NCI-H2196 (cell line): Measurements from ENCODE around the gene POLE4.

Source experiments
- DNase-seq: peaks from one replicate; lab custom pipeline; 2025; ENCODE audit not compliant: unreplicated experiment; lab: John Stamatoyannopoulos, UW

POLE4 gene

DNA sequence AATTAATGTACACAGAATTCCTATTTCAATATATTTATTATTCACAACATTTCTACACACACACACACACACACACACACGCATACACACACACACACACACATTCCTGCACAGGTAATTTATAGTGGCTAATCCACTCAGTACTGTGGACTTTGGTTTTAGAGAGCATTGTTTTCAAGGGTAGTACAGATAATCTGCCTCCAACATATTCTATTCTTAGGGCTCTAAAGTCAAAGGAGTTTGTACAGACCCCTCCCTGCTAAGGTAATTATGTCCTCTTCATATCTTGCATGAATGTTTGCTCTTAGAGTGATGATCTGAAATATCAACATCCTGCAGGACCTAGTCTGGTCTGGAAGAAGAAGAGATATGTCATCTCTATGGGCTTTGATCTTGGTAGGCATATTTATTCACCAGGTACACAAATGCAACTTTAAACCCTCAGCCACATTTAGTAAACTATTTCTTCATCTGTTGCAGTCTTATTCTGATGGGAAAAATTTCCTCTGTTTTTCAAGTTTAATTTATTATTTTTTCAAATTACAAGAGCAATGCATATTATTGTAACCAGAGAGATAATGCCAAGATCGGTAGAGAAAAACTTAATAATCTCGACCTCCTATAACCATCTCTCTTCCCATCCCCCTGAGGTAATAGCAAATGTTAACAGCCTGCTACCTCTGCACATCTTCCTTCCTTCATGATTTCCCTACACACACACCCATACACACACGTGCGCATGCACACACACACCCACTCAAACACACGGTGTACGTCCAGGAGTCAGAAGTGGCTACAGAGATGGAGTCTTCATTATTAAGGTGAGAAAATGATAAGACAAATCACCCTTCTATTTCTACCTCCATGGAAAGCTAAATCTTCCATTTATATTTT is 18.3 kb upstream of the POLE4 start:
- DNase-seq = no peak

DNA sequence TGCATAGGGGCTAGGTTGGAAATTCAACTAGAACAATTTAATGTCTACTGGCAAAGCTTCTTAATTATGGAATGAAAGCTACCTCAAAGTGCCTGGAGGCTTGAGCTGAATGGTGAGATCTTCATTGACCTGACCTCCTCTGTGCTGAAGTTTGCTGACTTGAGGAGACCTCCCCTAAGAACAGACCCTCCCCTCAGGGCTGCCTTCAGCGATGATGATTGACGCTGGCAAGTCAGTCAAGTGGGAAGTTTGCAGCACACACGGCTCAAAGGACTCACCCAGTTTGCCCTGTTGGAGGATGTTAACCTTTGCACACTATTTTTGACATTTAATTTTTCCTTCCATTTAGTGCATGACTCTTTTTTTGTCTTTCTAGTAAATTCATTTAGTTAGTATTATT is 17.2 kb upstream of the POLE4 start:
- no peak for DNase-seq

DNA sequence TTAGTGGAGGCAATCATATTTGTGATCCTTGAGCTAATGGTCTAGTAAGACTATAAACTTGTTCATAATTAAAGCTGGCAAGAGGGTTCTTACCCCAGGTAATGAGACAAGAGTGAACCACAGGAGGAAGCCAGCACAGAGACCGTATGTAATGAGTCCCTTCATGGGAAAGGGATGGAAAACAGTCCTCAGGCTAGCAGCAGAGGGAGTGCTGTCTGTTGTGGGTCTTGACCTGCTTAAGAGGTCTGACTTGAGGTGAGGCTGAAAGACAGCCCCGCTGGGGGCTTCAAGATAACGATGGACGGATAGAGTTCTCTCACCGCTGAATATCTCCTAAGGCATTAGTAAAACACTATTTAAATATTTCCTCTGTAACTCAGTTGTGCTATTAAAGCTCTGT is 16.2 kb upstream of the POLE4 start:
- no peak for DNase-seq

DNA sequence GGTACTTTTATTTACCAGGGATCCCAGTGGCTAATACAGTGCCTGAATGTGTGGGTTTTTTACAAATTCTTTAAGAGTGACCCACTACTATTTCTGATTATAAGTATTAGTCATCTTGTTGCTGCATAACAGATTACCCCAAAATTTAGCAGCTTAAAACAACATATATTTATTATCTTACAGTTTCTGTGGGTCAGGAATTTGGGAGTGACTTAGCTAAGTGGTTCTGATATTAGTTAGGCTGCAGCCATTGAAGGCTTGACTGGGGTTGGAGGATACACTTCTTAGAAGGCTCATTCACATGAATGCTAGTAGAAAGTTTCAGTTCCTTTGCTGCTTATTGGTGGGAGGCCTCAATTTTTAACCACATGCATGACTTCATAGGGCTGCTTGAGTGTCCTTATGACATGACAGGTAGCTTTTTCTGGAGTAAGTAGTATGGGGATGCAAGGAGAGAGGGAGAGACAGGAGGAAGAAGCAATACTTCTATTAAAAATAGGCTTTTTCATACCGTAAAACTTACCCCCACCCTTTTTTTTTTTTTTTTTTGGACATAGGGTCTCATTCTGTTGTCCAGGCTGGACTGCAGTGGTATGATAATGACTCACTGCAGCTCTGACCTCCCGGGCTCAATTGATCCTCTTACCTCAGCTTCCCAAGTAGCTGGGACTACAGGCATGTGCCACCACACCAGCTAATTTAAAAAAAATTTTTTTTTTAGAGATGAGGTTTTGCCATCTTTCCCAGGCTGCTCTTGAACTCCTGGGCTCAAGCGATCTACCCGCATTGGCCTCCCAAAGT is 13.3 kb upstream of the POLE4 start:
- DNase-seq = no peak

DNA sequence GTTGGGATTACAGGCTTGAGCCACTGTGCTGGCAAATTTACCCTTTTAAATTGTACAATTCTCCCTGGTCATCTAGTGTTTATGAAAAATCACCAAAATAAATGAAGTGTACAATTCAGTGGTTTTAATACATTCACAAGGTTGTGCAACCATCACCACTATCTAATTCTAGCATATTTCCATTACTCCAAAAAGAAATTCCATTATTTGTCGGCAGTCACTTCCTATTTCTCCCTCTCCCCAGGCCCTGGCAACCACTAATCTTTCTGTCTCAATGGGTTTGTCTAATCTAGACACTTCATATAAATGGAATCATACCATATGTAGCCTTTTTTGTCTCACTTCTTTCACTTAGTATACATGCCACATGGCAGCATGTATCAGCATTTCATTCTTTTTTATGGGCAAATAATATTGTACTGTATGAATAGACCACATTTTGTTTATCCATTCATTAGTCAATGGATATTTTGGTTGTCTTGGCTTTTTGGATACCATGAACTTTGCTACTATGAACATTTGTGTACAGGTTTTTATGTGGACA is 12.6 kb upstream of the POLE4 start:
- no peak for DNase-seq

DNA sequence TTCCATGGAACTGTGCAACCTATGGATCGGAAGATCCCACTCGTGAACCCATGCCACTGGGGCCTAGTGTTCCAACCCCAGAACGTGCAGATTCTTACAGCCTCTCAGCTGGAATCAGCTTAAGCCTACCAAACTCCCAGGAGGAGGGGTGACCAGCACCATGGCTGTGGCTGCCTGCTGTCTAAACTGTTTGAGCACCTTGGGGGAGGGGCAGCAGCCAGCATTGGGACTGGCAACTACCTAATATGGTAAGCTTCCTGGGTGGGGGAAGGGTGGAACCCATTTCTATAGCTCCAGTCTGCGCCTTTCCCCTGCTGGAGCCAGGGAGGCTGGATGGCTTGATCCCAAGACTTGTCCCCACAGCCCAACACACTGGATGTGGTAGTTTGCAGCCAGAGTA is 10.7 kb upstream of the POLE4 start:
- DNase-seq = no peak

DNA sequence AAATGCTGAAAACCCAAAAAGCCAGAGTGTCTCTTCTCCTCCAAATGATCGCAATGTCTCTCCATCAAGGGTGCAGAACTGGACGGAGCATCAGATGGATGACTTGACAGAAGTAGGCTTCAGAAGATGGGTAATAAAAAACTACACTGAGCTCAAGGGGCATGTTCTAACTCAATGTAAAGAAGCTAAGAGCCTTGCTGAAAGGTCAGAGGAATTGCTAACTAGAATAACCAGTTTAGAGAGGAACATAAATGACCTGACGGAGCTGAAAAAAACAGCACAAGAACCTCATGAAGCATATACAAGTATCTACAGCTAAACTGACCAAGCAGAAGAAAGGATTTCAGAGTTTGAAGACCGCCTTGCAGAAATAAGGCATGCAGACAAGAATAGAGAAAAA is 9.7 kb upstream of the POLE4 start:
- DNase-seq = no peak

DNA sequence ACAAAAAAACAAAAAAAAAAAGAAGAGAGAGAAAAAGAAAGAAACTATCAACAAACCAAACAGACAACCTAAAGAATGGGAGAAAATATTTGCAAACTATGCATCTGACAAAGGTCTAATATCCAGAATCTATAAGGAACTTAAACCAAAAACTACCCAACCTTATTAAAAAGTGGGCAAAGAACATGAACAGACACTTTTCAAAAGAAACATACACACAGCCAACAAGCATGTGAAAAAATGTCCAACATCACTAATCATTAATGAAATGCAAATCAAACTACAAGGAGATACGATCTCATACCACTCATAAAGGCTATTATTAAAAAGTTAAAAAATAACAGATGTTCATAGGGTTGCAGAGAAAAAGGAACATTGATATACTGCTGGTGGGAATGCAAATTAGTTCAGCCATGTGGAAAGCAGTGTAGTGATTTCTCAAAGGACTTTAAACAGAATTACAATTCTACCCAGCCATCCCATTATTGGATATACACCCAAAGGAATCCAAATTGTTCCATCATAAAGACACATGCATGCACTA is 7.2 kb upstream of the POLE4 start:
- no peak for DNase-seq

DNA sequence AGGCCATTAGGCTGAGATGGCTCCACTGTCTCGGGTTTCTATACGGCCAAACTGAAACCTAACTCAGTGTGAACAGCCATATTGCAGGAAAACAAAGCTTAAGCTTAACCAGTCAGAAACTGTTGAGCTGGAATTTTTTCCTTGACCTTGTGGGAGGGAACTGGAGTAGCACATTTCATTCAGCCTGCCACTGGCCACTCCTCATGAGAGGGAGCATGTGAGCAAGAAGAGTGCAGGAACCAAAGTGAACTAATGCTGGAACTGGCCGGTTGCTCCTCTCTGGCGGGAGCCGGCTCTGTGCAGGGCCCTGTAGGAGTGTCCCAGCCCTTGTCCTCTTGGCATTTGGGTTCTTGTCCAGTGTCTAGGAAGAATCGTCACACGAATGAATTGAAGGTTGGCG is 5.9 kb upstream of the POLE4 start:
- DNase-seq = no peak

DNA sequence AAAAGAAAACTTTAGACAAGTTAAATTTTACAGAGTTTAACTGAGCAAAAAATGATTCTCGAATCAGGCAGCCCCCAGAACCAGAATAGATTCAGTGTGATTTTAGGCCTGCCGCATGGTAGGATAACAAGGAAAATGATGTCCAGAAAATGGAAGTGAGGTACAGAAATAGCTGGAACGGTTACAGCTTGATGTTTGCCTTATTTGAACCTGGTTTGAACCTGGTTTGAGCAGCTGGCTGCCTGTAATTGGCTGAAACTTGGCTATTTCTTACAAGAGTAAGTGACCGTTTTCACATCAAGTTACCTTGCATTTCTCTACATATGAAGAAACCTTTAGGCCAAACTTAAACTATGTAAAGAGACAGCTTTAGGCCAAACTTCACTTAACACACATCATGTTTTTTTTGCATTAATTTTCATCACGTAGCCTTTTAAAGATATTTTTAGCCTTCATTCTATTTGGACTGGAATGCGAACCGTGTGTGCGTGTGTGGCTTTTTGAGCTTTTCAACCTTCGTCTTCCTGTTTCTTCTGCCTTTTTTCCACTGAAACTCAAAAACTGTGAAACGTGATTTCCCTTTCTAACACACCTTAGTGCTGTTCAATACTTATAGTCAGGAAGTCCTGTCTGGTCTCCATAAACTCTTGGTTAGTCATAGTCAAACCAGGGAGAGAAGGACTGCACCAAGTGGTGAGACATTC is 4.5 kb upstream of the POLE4 start:
- no peak for DNase-seq

DNA sequence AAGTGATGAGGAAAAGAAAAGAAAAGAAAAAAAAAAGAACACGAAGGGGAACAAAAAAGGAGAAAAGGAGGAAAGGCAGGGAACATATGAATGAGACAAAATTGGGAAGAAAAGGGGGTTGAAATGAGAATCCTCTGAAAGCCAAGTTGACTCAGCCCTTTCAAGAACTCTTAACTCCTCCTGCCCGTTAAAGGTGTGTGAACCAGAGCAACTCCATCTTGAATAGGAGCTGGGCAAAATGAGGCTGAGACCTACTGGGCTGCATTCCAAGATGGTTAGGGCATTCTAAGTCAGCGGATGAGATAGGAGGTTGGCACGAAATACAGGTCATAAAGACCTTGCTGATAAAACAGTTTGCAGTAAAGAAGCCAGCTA is 4.0 kb upstream of the POLE4 start:
- DNase-seq = no peak

DNA sequence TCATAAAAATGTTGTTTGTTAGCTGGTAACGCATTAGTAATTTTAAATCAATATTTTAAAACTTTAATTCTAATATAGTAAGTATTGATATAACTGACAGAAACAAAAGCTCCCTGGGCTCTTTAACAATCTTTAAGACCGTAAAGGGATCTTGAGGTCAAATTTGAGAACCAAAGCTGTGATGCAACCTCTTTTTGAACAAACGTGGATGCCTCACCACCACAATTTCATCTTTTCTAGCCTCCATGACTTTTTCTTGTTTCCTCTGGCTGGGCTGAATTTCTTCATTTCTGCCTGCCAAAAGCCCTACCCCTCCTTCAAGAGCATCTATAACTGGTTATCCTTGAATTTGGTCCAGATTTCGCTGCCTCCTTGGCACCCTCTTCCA is 563 bp upstream of the POLE4 start:
- DNase-seq = no peak

DNA sequence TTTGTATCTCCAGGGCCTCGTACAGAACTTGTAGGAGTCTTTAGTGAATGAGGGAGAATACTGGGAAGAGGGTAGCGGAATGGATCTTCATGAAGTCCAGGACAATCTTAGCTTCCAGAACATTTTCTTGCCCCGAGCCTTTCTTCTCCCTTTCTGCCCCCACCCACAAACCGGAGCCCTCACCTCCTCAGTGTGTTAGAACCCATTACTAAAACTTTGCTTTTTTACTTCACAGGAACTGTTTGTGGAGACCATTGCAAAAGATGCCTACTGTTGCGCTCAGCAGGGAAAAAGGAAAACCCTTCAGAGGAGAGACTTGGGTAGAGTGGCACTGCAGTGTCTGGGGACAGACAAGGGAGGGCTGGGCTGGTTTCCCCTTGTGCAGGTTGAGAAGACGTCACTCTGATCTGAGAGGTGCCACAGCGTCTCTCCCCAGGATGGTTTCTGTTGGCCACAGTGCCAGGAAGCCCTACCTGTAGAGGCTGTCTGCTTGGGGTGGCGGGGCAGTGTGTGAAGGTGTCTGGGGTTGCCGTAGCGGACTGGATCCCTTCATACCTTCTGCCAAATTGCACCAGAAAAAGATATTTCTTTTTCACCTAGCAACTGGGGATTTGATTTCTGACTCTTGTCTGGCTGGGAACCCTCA is 786 bp downstream of the POLE4 start:
- no peak for DNase-seq

DNA sequence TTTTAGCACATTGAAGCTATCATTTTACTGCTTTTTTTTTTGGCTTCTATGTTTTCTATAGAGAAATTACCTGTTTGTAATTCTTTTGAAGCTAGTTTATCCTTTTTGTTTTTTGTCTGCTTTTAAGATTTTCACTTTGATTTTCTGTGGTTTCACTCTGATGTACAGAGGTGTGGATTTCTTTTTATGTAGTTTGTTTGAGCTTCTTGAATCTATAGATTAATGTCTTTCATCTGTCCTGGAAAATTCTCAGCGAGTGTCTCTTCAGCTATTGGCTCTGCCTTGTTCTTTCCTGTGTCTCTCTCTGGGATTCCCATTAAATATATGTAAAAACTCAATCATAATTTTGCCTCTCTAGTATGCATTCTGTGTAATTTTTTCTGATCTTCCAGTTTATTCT is 8.4 kb downstream of the POLE4 start:
- DNase-seq = no peak

DNA sequence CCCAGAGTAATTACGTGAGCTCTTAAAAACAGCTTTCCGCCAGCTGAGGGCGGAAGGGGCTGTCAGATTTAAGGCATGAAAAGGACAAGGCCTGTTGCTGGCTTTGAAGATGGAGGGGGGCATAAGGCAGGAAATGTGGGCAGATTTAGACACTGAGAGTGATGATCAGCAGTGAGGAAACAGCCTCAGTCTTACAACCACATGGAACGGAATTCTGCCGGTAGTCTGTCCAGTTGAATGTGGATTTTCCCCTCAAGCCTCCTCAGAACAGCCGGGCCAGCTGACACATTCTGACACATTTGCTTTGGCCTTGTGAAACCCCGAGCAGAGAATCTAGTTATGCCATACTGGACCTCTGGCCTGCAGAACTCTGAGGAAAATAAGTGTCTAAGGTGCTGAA is 16.6 kb downstream of the POLE4 start:
- no peak for DNase-seq

DNA sequence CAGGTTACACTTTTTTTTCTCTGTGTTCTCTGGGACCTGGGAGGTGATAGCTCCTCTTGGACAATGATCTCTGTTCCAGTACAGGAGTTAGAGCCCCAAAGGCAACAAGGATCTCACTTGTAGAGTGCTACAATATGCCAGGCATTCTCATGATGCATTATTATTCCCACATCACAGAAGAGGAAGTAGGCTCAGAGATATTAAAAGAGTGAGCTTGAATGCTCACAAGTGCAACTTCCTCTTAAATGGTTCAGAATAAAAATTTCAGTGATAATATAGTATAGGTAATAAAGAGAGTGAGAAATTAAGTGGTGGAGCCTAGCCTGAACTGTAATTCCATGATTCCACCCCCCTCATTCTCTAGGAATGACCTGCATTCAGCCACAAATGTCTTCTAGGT is 21.4 kb downstream of the POLE4 start:
- DNase-seq = no peak

DNA sequence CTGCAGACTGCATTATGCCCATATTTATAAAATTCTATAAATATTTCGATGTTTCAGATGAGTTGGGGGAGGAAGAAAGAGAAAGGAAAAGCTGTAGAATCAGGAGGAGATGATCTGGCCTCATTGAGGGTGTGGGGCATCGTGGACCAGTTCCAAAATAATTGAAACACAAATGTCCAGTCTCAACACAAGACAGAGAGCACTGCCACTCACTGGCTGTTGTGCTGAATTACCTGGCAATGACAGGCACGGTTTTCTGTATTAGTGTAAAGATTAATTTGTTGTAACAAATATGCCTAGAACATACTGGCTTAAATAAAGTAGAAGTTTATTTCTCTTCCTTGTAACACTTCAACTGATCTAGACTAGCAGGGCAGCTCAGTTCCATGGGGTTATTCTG is 24.1 kb downstream of the POLE4 start:
- peak; percentile 2 for DNase-seq

DNA sequence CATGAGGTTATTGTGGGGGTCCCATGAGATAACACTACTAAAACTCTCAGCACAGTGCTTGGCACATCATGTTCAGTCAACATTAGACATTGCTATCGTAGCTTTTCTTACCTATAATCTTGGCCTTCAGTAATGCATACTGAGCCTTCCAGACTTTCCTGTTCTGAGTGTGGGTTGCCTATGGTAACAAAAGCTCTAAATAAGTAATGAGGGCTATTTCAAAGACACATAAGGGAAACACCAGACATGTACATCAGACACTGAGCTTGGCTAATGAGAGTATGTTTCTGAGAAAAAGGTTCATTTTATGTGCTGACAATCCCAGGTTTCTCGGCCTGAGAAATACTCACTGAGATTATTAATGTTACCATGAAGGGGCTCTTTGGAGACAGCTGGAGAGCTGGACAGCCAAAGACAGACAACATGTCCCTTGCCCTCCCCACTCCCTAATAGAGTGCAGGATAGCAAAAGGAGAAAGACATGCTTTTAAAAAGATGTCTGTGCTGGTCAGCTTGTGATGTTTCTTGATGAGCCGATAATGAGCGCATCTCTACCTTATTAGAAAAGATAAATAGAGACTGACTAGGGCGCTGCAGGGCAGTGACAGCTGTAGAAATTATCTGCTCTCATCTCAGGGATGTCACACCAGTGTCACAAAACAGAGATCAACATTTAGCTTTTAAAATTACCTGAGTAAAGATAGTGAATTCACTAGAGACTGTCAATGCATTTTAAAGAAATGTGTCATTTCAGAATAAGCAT is 25.4 kb downstream of the POLE4 start:
- no peak for DNase-seq

DNA sequence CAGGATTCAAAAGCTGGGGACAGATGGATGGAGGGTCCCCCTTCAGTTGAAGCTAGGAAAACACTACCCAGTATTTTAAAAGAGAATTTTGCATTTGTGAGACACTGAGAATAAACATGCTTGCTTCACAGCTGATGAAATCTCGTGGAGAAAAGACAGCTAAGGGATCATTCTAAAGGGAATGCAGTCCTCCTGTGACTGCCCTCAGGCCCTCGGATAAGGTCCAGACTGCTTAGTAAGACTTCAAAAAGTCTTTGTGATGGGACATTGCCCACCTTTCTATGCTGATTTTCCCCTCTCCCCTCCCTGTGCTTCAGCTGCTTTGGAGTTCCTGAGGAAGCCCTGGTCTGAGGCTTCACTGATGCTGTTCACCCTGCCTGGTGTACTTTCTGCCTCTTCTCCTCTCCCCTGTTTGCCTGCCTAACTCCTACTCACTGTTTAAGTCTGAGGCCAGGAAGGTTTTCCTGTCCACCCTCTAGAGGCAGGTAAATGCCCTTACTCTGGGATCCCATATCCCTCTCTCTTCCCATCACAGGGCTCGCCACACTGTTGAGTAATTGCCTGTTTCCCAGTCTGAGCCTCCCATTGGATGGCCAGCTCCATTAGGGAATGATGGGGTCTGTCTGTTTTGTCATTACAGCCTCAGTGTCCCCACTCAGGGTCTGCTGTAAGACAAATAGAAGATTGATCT is 26.6 kb downstream of the POLE4 start:
- no peak for DNase-seq
